OCI-LY1 (cell line): ENCODE results near the gene COL25A1.

Experiments
- H2AFZ ChIP-seq: fragments of 200-600 bp; sonication (generic), shearing (Covaris generic); 2 replicates; pipeline ENCODE4 v1.6.0; 2014; ENCODE audit warnings: antibody characterized with exemption, mild to moderate bottlenecking, low read length
- H3F3A ChIP-seq: fragments of 200-600 bp; sonication (generic), shearing (Covaris generic); 2 replicates; pipeline ENCODE4 v1.6.0; 2014; ENCODE audit warnings: mild to moderate bottlenecking, antibody characterized with exemption, low read length, moderate library complexity; ENCODE audit not compliant: insufficient read depth
- H3K27ac ChIP-seq: fragments of 200-600 bp; sonication (generic); 2 replicates; pipeline ENCODE4 v1.5.1; 2014; ENCODE audit warnings: low read length, mixed run types, mild to moderate bottlenecking, low read depth; ENCODE audit not compliant: poor library complexity, severe bottlenecking
- H3K27me3 ChIP-seq: fragments of 200-600 bp; sonication (generic); 2 replicates; pipeline ENCODE4 v1.6.0; 2014; ENCODE audit warnings: antibody characterized with exemption, mild to moderate bottlenecking, low read length, moderate library complexity; ENCODE audit not compliant: insufficient read depth
- H3K36me3 ChIP-seq: fragments of 200-600 bp; sonication (generic); 2 replicates; pipeline ENCODE4 v1.6.1; 2014; ENCODE audit warnings: mild to moderate bottlenecking, antibody characterized with exemption, low read length, moderate library complexity, mixed read lengths; ENCODE audit not compliant: insufficient read depth
- H3K4me1 ChIP-seq: fragments of 200-600 bp; sonication (generic); 2 replicates; pipeline ENCODE4 v1.5.1; 2014; ENCODE audit warnings: mild to moderate bottlenecking, low read length, moderate library complexity; ENCODE audit not compliant: insufficient read depth, severe bottlenecking
- H3K4me2 ChIP-seq: fragments of 200-600 bp; sonication (generic), shearing (Covaris generic); 2 replicates; pipeline ENCODE4 v1.6.1; 2014; ENCODE audit warnings: low read length
- H3K4me3 ChIP-seq: fragments of 200-600 bp; sonication (generic); 2 replicates; pipeline ENCODE4 v1.5.1; 2014; ENCODE audit warnings: low read length, low read depth, mild to moderate bottlenecking, mixed read lengths; ENCODE audit not compliant: poor library complexity, severe bottlenecking
- H3K79me2 ChIP-seq: fragments of 200-600 bp; shearing (Covaris generic); 2 replicates; pipeline ENCODE4 v1.6.1; 2016; ENCODE audit warnings: mixed run types, low read length, mixed read lengths; ENCODE audit not compliant: insufficient read depth
- H3K9ac ChIP-seq: fragments of 200-600 bp; sonication (generic), shearing (Covaris generic); 2 replicates; pipeline ENCODE4 v1.6.1; 2014; ENCODE audit warnings: mild to moderate bottlenecking, low read length, mixed read lengths
- H3K9me2 ChIP-seq: fragments of 200-600 bp; sonication (generic), shearing (Covaris generic); 2 replicates; pipeline ENCODE4 v1.6.1; 2014; ENCODE audit warnings: low read depth, mild to moderate bottlenecking, low read length, mixed read lengths
- H3K9me3 ChIP-seq: fragments of 200-600 bp; shearing (Covaris generic); 2 replicates; pipeline ENCODE4 v1.6.1; 2014; ENCODE audit warnings: low read length, mixed read lengths
- H4K20me1 ChIP-seq: fragments of 200-600 bp; sonication (generic), shearing (Covaris generic); 2 replicates; pipeline ENCODE4 v1.6.0; 2016; ENCODE audit warnings: mild to moderate bottlenecking, low read length; ENCODE audit not compliant: insufficient read depth
- CTCF ChIP-seq: fragments of 200-600 bp; sonication (generic), shearing (Covaris generic); IDR thresholded peaks from 2 replicates; pipeline ENCODE4 v1.5.1; 2017; ENCODE audit warnings: mild to moderate bottlenecking, antibody characterized with exemption, low read length, moderate library complexity, mixed read lengths
- EZH2 ChIP-seq: fragments of 200-600 bp; sonication (generic), shearing (Covaris generic); IDR thresholded peaks from 2 replicates; pipeline ENCODE4 v1.8.0; 2017; ENCODE audit warnings: borderline replicate concordance, mixed run types, mild to moderate bottlenecking, antibody characterized with exemption, low read length, moderate library complexity, mixed read lengths

The COL25A1 gene

GRCh38 chr4:108972613-108973283 is 329.7 kb downstream of the COL25A1 start:
- Histone ChIP-seq H3K4me3 (no peak overlapping the region), H3K4me2 (no peak overlapping the region), H3K4me1 (no peaks in the 10 kb centered on the region), H3K79me2 (no peaks in the 10 kb centered on the region), H3K36me3 (no peaks in the 10 kb centered on the region), H3K9ac (no peak overlapping the region), H4K20me1 (no peaks in the 10 kb centered on the region), H3K27me3 (no peaks in the 10 kb centered on the region), H3K9me3 (no peaks in the 10 kb centered on the region), H3K27ac (no peak overlapping the region), H3F3A (no peaks in the 10 kb centered on the region), H3K9me2 (no peaks in the 10 kb centered on the region), H2AFZ (no peak overlapping the region)
- TF ChIP-seq EZH2 (no peak), CTCF (no peak)

GRCh38 chr4:108971473-108971872 is 331.0 kb downstream of the COL25A1 start:
- Histone ChIP-seq H4K20me1 (no peaks in the 10 kb centered on the region), H3K4me1 (no peaks in the 10 kb centered on the region), H3K9me3 (no peaks in the 10 kb centered on the region), H2AFZ (no peak overlapping the region), H3K36me3 (no peaks in the 10 kb centered on the region), H3F3A (no peaks in the 10 kb centered on the region), H3K79me2 (no peaks in the 10 kb centered on the region), H3K4me2 (no peak overlapping the region), H3K9me2 (no peaks in the 10 kb centered on the region), H3K4me3 (no peak overlapping the region), H3K27ac (no peak overlapping the region), H3K9ac (no peak overlapping the region), H3K27me3 (no peaks in the 10 kb centered on the region)
- TF ChIP-seq EZH2 (no peak), CTCF (no peak)

GRCh38 chr4:108965472-108966076 is 336.9 kb downstream of the COL25A1 start:
- no peaks in the 10 kb centered on the region for H3K9me3 ChIP-seq
- no peaks in the 10 kb centered on the region for H3F3A ChIP-seq
- H3K9ac ChIP-seq, result no peak overlapping the region
- no peak overlapping the region for H3K4me2 ChIP-seq
- no peaks in the 10 kb centered on the region for H3K4me1 ChIP-seq
- H4K20me1 ChIP-seq, result no peaks in the 10 kb centered on the region
- H3K27ac ChIP-seq, result no peak overlapping the region
- H3K36me3 ChIP-seq, result no peaks in the 10 kb centered on the region
- H2AFZ ChIP-seq, result no peak overlapping the region
- H3K27me3 ChIP-seq, result no peaks in the 10 kb centered on the region
- H3K4me3 ChIP-seq, result no peak overlapping the region
- TF ChIP-seq EZH2 (no peak), CTCF (no peak)
- H3K9me2 ChIP-seq, result no peaks in the 10 kb centered on the region
- no peaks in the 10 kb centered on the region for H3K79me2 ChIP-seq
